Ovary (tissue), 9 donors: Measurements from ENCODE around the gene TENT4A. TPM values are rescaled to one million over a fixed set of nuclear protein-coding genes. Genes with fewer than 3 reads are reported as not detected.

Experiments
- DNase-seq, 5 donors: peaks; one replicate each; pipeline ENCODE4 v3.0.0-alpha.2; 2019 to 2020
- H3K27ac ChIP-seq, 2 donors: fragments of 200-600 bp; one replicate each; pipeline versions ENCODE4 v1.5.1 to v1.8.0; 2019 to 2022
- H3K27me3 ChIP-seq: fragments of 200-600 bp; one replicate; pipeline ENCODE4 v1.8.0; 2022
- H3K36me3 ChIP-seq: fragments of 200-600 bp; sonication (generic); one replicate; pipeline ENCODE4 v1.5.1; 2019
- H3K4me1 ChIP-seq: one replicate; pipeline ENCODE4 v1.8.1; 2013; ENCODE audit warnings: mild to moderate bottlenecking, moderate library complexity; ENCODE audit not compliant: insufficient read depth
- H3K4me3 ChIP-seq: fragments of 200-600 bp; sonication (generic); one replicate; pipeline ENCODE4 v1.5.1; 2017
- H3K9me3 ChIP-seq, 2 donors: fragments of 200-600 bp in 1 of 2; sonication (generic) in 1 of 2; one replicate each; pipeline versions ENCODE4 v1.5.1 to v1.8.1; 2013 to 2019; ENCODE audit warnings: mild to moderate bottlenecking in 1 of 2, moderate library complexity in 1 of 2
- EP300 ChIP-seq: sonication (generic); formaldehyde crosslinking; IDR thresholded peaks from one replicate; pipeline ENCODE4 v1.6.1; 2017; ENCODE audit warnings: antibody characterized with exemption
- POLR2A ChIP-seq: fragments of 450-650 bp; IDR thresholded peaks from one replicate; pipeline ENCODE4 v1.6.1; 2017; ENCODE audit warnings: antibody characterized with exemption, mild to moderate bottlenecking, moderate library complexity
- WGBS, 3 donors: extraction: QIAGEN DNeasy Blood & Tissue Kit in 1 of 3; methylation state at CpG; one replicate each; pipeline versions ENCODE4 v1.1.5 to v1.1.7; 2013 to 2017; 5-methylcytosine and 5-hydroxymethylcytosine counted together
- intact Hi-C, 4 donors: fragments of 100-400 bp; cut with DNase I; formaldehyde crosslinking; loops; one replicate each; pipeline versions ENCODE4 v1.11.0 to v1.15.1; 2022 to 2023
- polyA plus RNA-seq, 2 donors: library from polyadenylated mRNA; stranded (reverse); fragments of 200-250 nt in 1 of 2; fragments of 350-450 nt in 1 of 2; fragmentation: Illumina TruSeq in 1 of 2; extraction: RNeasy Lipid Tissue Mini Kit (QIAGEN cat#74804) in 1 of 2; gene quantifications; one replicate each; pipeline ENCODE4 v1.2.3, GENCODE V29; 2013 to 2014
- total RNA-seq, 7 donors: library from RNA; depleted of rRNA in 2 of 7; stranded (reverse); fragments of >200 nt in 2 of 7; fragmentation: NEBNext Ultra II Directional in 3 of 7; extraction: Animal tissue kit (Norgen Biotek cat#: 25700) in 3 of 7; gene quantifications; one replicate each; pipeline versions ENCODE4 v1.1.0 to v1.2.4, GENCODE V29; 2016 to 2023
- TF ChIP-seq, protein P1 (sequence below), 3 donors: fragments of 450-650 bp in 2 of 3; fragments of 200-600 bp in 1 of 3; IDR thresholded peaks; one replicate each; pipeline versions ENCODE4 v1.5.1 to v1.8.0; 2016 to 2022; ENCODE audit warnings: antibody characterized with exemption in 3 of 3, mild to moderate bottlenecking in 1 of 3
- donor health status: DM: no; HTN: no; CAD: no; lungs with moderate emphysema.
- donor health status: DM: no; HTN: no; CAD: no.
- donor health status: Bipolar disorder and iron deficiency.
- donor health status: DM: yes; HTN: yes; CAD: no.
- donor health status: DM: no; HTN: no; CAD: no.
- donor health status: DM: yes; HTN: yes; CAD: no.

TENT4A gene
- total and polyA plus RNA-seq, 9 donors, result 12.4 to 29.6 (median 22.9) TPM

DNA sequence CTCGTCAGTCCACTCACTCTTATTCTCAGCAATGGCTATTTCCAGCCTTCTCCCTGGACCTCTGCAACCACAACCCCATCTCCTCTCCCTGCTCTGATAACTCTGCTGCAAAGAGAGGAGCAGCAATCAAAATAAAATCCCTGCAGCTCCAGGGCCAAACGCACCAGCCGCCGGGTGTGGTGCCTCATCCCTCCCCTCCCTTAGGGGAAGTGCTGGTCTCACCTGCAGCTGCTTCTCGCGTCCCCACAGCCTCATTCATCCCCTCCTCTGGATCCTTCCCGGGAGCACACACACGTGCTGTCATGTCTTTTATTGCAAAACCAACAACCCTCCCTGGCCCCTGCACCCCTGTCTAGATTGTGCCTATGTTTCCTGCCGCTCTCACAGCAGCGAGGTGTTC, 77.8 kb downstream of the TENT4A start:
- Histone ChIP-seq H3K27ac (peak overlapping the region in 1 of 2 donors; percentile 16), H3K9me3 (no peaks in the 10 kb centered on the region), H3K4me1 (peaks cover 33% of the 10 kb centered on the region), H3K36me3 (no peaks in the 10 kb centered on the region), H3K4me3 (no peak overlapping the region), H3K27me3 (no peaks in the 10 kb centered on the region)
- TF ChIP-seq POLR2A (no peak), EP300 (no peak)
- TF ChIP-seq, protein P1, sequence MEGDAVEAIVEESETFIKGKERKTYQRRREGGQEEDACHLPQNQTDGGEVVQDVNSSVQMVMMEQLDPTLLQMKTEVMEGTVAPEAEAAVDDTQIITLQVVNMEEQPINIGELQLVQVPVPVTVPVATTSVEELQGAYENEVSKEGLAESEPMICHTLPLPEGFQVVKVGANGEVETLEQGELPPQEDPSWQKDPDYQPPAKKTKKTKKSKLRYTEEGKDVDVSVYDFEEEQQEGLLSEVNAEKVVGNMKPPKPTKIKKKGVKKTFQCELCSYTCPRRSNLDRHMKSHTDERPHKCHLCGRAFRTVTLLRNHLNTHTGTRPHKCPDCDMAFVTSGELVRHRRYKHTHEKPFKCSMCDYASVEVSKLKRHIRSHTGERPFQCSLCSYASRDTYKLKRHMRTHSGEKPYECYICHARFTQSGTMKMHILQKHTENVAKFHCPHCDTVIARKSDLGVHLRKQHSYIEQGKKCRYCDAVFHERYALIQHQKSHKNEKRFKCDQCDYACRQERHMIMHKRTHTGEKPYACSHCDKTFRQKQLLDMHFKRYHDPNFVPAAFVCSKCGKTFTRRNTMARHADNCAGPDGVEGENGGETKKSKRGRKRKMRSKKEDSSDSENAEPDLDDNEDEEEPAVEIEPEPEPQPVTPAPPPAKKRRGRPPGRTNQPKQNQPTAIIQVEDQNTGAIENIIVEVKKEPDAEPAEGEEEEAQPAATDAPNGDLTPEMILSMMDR (IDR thresholded peaks at IDR 0.05), result no peak
- intact Hi-C loops, result no loop called here
- 16 to 32% (median 19%) methylated on average over 10 of the region's 10 CpGs for WGBS, 3 donors
- DNase-seq, result no peak

DNA sequence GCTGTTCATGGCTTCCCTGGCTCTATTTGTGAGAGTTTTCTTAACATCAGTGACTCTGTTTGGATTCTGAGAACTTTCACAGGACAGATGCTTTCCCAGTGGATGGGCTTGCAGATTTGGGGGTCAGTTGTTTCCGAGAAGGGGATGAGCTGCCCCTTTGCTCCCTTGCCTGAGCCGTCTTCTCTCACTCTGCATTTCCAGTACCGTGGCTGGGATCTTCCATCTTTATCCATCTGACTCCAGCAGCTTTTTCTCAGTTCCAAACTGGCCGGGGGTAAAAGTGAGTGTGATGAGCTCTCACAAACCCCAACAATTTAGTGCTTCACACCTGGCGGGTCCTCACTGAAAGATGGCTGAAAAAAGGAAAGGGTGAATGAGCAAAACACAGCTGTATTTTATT, 79.1 kb downstream of the TENT4A start:
- Histone ChIP-seq H3K4me3 (no peak overlapping the region), H3K36me3 (no peaks in the 10 kb centered on the region), H3K9me3 (no peaks in the 10 kb centered on the region), H3K27ac (no peak overlapping the region), H3K27me3 (no peaks in the 10 kb centered on the region), H3K4me1 (peaks cover 28% of the 10 kb centered on the region)
- intact Hi-C loops, result no loop called here
- TF ChIP-seq POLR2A, result no peak
- TF ChIP-seq, protein P1 (IDR thresholded peaks at IDR 0.05), result no peak
- no peak for TF ChIP-seq EP300
- WGBS, 3 donors, result 70 to 85% (median 84%) methylated on average over 5 of the region's 5 CpGs
- DNase-seq, result no peak

GRCh38 chr5:6792911-6793471, 79.8 kb downstream of the TENT4A start:
- no peak for DNase-seq
- H3K27me3 ChIP-seq, result no peaks in the 10 kb centered on the region
- 85 to 93% (median 87%) methylated on average over 14 of the region's 14 CpGs for WGBS, 3 donors

GRCh38 chr5:6801236-6801635, 88.0 kb downstream of the TENT4A start:
- Histone ChIP-seq H3K4me3 (no peak overlapping the region), H3K27me3 (no peaks in the 10 kb centered on the region), H3K9me3 (no peaks in the 10 kb centered on the region), H3K27ac (no peak overlapping the region), H3K4me1 (peaks cover 9% of the 10 kb centered on the region), H3K36me3 (no peaks in the 10 kb centered on the region)
- no peak for DNase-seq
- 75 to 97% (median 82%) methylated on average over 5 of the region's 5 CpGs for WGBS, 3 donors
- intact Hi-C loops, result no loop called here
- TF ChIP-seq POLR2A, result no peak
- no peak for TF ChIP-seq EP300
- TF ChIP-seq, protein P1 (IDR thresholded peaks at IDR 0.05), result no peak

More at GRCh38 chr5:6792911-6793471, 79.8 kb downstream of the TENT4A start:
- TF ChIP-seq, protein P1 (IDR thresholded peaks at IDR 0.05), result no peak
- TF ChIP-seq EP300, result no peak
- no peak for TF ChIP-seq POLR2A
- Histone ChIP-seq H3K4me1 (peaks cover 25% of the 10 kb centered on the region), H3K36me3 (no peaks in the 10 kb centered on the region), H3K27ac (no peak overlapping the region), H3K9me3 (no peaks in the 10 kb centered on the region), H3K4me3 (no peak overlapping the region)
- intact Hi-C loops, result no loop called here
